ENCODE results near the gene TMEM95. TPM values are rescaled to one million over a fixed set of nuclear protein-coding genes. Genes with fewer than 3 reads are reported as not detected.

Gene TMEM95
- total and polyA plus RNA-seq, 2 of the 8 experiments (the other 6 are each of a cell fraction or from before 2014, with no cell fraction given): not detected

DNA sequence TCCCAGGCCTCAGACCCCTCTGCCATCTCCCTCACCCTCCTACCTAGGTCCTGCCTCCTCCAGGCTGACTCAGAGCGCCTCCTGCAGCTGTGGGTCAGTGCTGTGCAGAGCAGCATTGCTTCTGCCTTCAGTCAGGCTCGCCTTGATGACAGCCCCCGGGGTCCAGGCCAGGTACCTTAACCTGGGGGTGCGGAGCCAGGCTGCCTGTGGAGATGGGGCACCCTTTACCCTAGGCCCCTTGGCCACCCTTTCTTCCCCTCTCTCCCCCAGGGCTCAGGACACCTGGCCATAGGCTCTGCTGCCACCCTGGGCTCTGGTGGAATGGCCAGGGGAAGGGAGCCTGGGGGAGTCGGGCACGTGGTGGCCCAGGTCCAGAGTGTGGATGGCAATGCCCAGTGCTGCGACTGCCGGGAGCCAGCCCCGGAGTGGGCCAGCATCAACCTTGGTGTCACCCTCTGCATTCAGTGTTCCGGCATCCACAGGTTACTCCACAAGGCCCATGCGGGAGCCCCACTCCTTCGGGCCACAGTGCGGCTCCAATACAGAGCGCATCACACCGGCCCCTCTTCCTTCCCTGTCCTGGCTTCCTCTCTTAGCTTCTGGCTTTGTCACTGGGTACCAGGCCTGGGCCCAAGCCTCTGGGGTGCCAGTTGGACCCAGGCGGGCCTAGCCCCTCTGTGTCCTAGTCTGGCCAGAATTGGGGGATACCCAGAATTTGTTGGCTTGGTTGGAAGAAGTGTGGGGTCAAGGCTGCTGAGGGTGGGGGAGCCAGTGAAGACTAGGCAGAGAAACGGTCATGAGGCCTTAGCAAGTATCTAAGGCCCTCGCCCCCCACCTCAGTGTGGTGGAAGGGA, 8.0 kb upstream of the TMEM95 start:
- H2BK5ac ChIP-seq (ENCODE audit: low read depth, low read length): no peak overlapping the region
- H2AK5ac ChIP-seq (ENCODE audit: low read depth, low read length): no peak overlapping the region
- ChIA-PET POLR2A (ENCODE audit: partially characterized antibody) (interaction anchor here (0.6 to 8.2 kb wide), 6 partner anchors 11 to 81 kb away, joined by 3 to 91 read pairs (median 6); partner anchors contain the start of genes ACAP1 and GPS2), CTCF (ENCODE audit: partially characterized antibody) (interaction anchor here (1.5 to 14.1 kb wide), 9 partner anchors 9 to 89 kb away, joined by 5 to 167 read pairs (median 15); partner anchors contain the start of genes ACAP1, NEURL4, SLC2A4 and TMEM95)
- no peak overlapping the region for H3K27ac ChIP-seq (ENCODE audit: low read depth, low read length)
- H3K23ac ChIP-seq (ENCODE audit: insufficient read length): no peak overlapping the region
- no peak overlapping the region for H2BK12ac ChIP-seq (ENCODE audit: low read depth, low read length)
- no peaks in the 10 kb centered on the region for H3K27me3 ChIP-seq (replicated peaks in 1 of 4; ENCODE audit: control insufficient read depth in 3 of 4, extremely low read depth in 1 of 4, insufficient read depth in 3 of 4, low read length in 3 of 4)
- peaks cover 13% of the 10 kb centered on the region; the same call in 1 of the 2 replicates for H3K23me2 ChIP-seq (ENCODE audit: low read depth, low read length)
- H3K4ac ChIP-seq (replicated peaks; ENCODE audit: insufficient read length, low read depth, low read length): no peak overlapping the region
- no peak overlapping the region for H4K91ac ChIP-seq (replicated peaks; ENCODE audit: insufficient read length, low read length)
- no peak overlapping the region for H4K5ac ChIP-seq (ENCODE audit: insufficient read length, low read depth, low read length)
- H3K4me1 ChIP-seq (replicated peaks in 1 of 4; ENCODE audit: control insufficient read depth in 3 of 4, insufficient read depth in 4 of 4, low read length in 3 of 4): peaks cover 0 to 12% (median 8%) of the 10 kb centered on the region in 4 experiments; a peak in 6 of 7 replicates
- H2BK120ac ChIP-seq (replicated peaks; ENCODE audit: low read depth, low read length): no peak overlapping the region
- no peak overlapping the region for H3K4me2 ChIP-seq (ENCODE audit: insufficient read depth in 1 of 2, low read depth in 2 of 2, low read length in 2 of 2)
- FAIRE-seq: no peak
- 90% methylated on average over 17 of the region's 18 CpGs; no CpG with 5 or more reads in 1 of the 2 experiments for WGBS, 2 experiments (ENCODE audit: extremely low coverage in 1 of 2, insufficient coverage in 1 of 2, insufficient read length in 1 of 2, insufficient replicate concordance in 2 of 2, low coverage in 1 of 2, low lambda C conversion rate in 2 of 2, missing lambda C conversion rate in 1 of 2)
- no peak overlapping the region for H3K4me3 ChIP-seq (ENCODE audit: extremely low read depth in 1 of 4, insufficient read depth in 2 of 4, low read depth in 3 of 4, low read length in 4 of 4)
- H2AFZ ChIP-seq (ENCODE audit: low read length): no peak overlapping the region
- no peaks in the 10 kb centered on the region for H3K79me2 ChIP-seq (ENCODE audit: control insufficient read depth in 1 of 2, insufficient read depth in 2 of 2, low read length in 2 of 2)
- H3K9me3 ChIP-seq (ENCODE audit: insufficient read depth in 2 of 2, low read depth in 1 of 2, low read length in 1 of 2): no peaks in the 10 kb centered on the region
- no peak overlapping the region for H3K18ac ChIP-seq (ENCODE audit: extremely low read depth, low read length)
- H4K8ac ChIP-seq (ENCODE audit: extremely low read depth, insufficient read depth, low read length): no peak overlapping the region
- H3K14ac ChIP-seq (ENCODE audit: insufficient read length): no peak overlapping the region
- no peaks in the 10 kb centered on the region; a peak in 1 of 8 replicates for H3K36me3 ChIP-seq (ENCODE audit: control insufficient read depth in 2 of 4, insufficient read depth in 4 of 4, low read length in 3 of 4)
- no peak overlapping the region for H3K9ac ChIP-seq (replicated peaks in 1 of 4; ENCODE audit: extremely low read depth in 1 of 4, low read depth in 3 of 4, low read length in 3 of 4)
- peaks cover 0 to 2% of the 10 kb centered on the region in 2 experiments for H4K20me1 ChIP-seq (replicated peaks in 1 of 2; ENCODE audit: control insufficient read depth in 1 of 2, insufficient read depth in 2 of 2, low read length in 2 of 2)
- no peak overlapping the region for H3K56ac ChIP-seq (replicated peaks; ENCODE audit: insufficient read length, low read depth, low read length)
- no peak overlapping the region for H2BK20ac ChIP-seq (ENCODE audit: low read length)
- H2BK15ac ChIP-seq (ENCODE audit: low read length): no peak overlapping the region
- no peaks in the 10 kb centered on the region for H3K79me1 ChIP-seq (ENCODE audit: low read depth, low read length)
- no peak for DNase-seq (ENCODE audit: low read depth in 1 of 2, low spot score in 2 of 2)
- no peak for TF ChIP-seq HDAC6 (IDR thresholded peaks at IDR 0.05; ENCODE audit: low read depth, low read length)
- no peak for TF ChIP-seq TEAD4 (IDR thresholded peaks at IDR 0.05; ENCODE audit: low read depth, low read length)
- TF ChIP-seq SP4 (IDR thresholded peaks at IDR 0.05; ENCODE audit: low read length): no peak
- no peak for TF ChIP-seq KDM1A (IDR thresholded peaks at IDR 0.05; ENCODE audit: borderline replicate concordance, low read length)

All from H1 (cell line).